ENCODE data around the gene PLCB1. TPM values are rescaled to one million over a fixed set of nuclear protein-coding genes. Genes with fewer than 3 reads are reported as not detected.
A peak's percentile ranks its signal among the peaks of the same experiment; 100 is the strongest.

The PLCB1 gene
- polyA plus RNA-seq, 4 donors = 1.8 to 5.4 (median 2.0) TPM

GRCh38 chr20:8216375-8217200 lies 84.5 kb downstream of the PLCB1 start:
- DNase-seq (no peak), FAIRE-seq (no peak)
- H3K36me3 ChIP-seq (ENCODE audit: control insufficient read depth in 3 of 3, insufficient read depth in 2 of 3, low read depth in 1 of 3, low read length in 3 of 3) = no peaks in the 10 kb centered on the region
- peaks cover 0 to 7% (median 0%) of the 10 kb centered on the region in 3 donors for H3K4me1 ChIP-seq (ENCODE audit: control insufficient read depth in 3 of 3, insufficient read depth in 2 of 3, low read depth in 1 of 3, low read length in 2 of 3)
- no peak overlapping the region for H3K27ac ChIP-seq (ENCODE audit: low read depth in 1 of 3, low read length in 2 of 3)
- WGBS, 3 donors = 83 to 92% (median 84%) methylated on average over 5 of the region's 5 CpGs
- no peaks in the 10 kb centered on the region for H3K9me3 ChIP-seq (ENCODE audit: control insufficient read depth in 2 of 2, insufficient read depth in 1 of 2, low read depth in 1 of 2, low read length in 1 of 2)
- no peak overlapping the region for H3K4me3 ChIP-seq (ENCODE audit: low read depth in 1 of 3, low read length in 3 of 3)
- no peaks in the 10 kb centered on the region for H3K27me3 ChIP-seq (ENCODE audit: control insufficient read depth in 3 of 3, insufficient read depth in 3 of 3, low read length in 3 of 3)

DNA sequence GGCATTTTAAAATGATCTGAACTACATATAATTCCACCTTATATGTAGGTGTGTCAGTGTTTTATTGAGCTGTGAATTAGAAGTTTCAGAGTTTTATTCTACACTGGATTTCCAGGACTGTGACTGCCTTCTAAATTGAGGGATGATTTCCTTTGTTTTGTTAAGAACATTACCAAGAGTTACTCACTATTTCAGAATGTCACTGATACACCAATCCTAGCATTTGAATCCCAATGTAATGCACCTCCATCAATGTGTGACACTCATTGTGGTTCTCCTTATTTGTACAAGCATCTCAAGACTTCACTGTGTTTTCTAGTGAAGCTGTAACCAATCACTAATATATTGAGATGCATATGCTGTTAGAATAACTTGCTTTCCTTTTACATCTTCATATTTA lies 86.8 kb downstream of the PLCB1 start:
- no peaks in the 10 kb centered on the region for H3K27me3 ChIP-seq (ENCODE audit: control insufficient read depth in 3 of 3, insufficient read depth in 3 of 3, low read length in 3 of 3)
- FAIRE-seq (no peak), DNase-seq (no peak)
- no peak overlapping the region for H3K4me3 ChIP-seq (ENCODE audit: low read depth in 1 of 3, low read length in 3 of 3)
- no peak overlapping the region for H3K27ac ChIP-seq (ENCODE audit: low read depth in 1 of 3, low read length in 2 of 3)
- H3K9me3 ChIP-seq (ENCODE audit: control insufficient read depth in 2 of 2, insufficient read depth in 1 of 2, low read depth in 1 of 2, low read length in 1 of 2) = no peaks in the 10 kb centered on the region
- H3K4me1 ChIP-seq (ENCODE audit: control insufficient read depth in 3 of 3, insufficient read depth in 2 of 3, low read depth in 1 of 3, low read length in 2 of 3) = peaks cover 0 to 7% (median 0%) of the 10 kb centered on the region in 3 donors
- H3K36me3 ChIP-seq (ENCODE audit: control insufficient read depth in 3 of 3, insufficient read depth in 2 of 3, low read depth in 1 of 3, low read length in 3 of 3) = no peaks in the 10 kb centered on the region

GRCh38 chr20:8219403-8219802 lies 87.3 kb downstream of the PLCB1 start:
- no peak for FAIRE-seq
- WGBS, 3 donors = 57 to 59% (median 59%) methylated on average over 3 of the region's 3 CpGs

DNA sequence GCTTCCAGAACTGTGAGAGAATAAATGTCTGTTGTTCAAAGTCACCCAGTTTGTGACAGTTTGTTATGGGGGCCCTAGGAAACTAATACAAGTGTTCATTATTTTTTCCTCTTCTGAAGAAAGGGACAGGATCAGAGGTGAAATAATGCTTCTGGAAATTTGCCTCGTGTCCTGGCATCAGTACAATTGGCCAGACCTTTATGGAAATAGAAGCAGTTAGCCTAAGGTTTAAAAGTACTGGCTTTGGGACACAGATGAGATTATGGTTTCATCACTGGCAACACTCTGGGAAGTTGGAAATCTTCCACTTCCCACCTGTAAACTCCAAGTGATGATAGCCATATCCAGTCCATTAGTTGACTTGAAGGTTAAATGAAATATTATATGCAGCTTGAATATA lies 88.7 kb downstream of the PLCB1 start:
- DNase-seq (no peak), FAIRE-seq (no peak)
- Histone ChIP-seq H3K27ac (ENCODE audit: low read depth in 1 of 3, low read length in 2 of 3) (no peak overlapping the region), H3K4me1 (ENCODE audit: control insufficient read depth in 3 of 3, insufficient read depth in 2 of 3, low read depth in 1 of 3, low read length in 2 of 3) (no peaks in the 10 kb centered on the region), H3K4me3 (ENCODE audit: low read depth in 1 of 3, low read length in 3 of 3) (no peak overlapping the region), H3K27me3 (ENCODE audit: control insufficient read depth in 3 of 3, insufficient read depth in 3 of 3, low read length in 3 of 3) (no peaks in the 10 kb centered on the region), H3K36me3 (ENCODE audit: control insufficient read depth in 3 of 3, insufficient read depth in 2 of 3, low read depth in 1 of 3, low read length in 3 of 3) (no peaks in the 10 kb centered on the region), H3K9me3 (ENCODE audit: control insufficient read depth in 2 of 2, insufficient read depth in 1 of 2, low read depth in 1 of 2, low read length in 1 of 2) (no peaks in the 10 kb centered on the region)
- WGBS, 3 donors = 51 to 76% (median 63%) methylated on average over 1 of the region's 1 CpG

More at GRCh38 chr20:8219403-8219802, 87.3 kb downstream of the PLCB1 start:
- H3K27me3 ChIP-seq (ENCODE audit: control insufficient read depth in 3 of 3, insufficient read depth in 3 of 3, low read length in 3 of 3) = no peaks in the 10 kb centered on the region
- H3K4me3 ChIP-seq (ENCODE audit: low read depth in 1 of 3, low read length in 3 of 3) = no peak overlapping the region
- H3K4me1 ChIP-seq (ENCODE audit: control insufficient read depth in 3 of 3, insufficient read depth in 2 of 3, low read depth in 1 of 3, low read length in 2 of 3) = peaks cover 0 to 7% (median 0%) of the 10 kb centered on the region in 3 donors
- no peaks in the 10 kb centered on the region for H3K9me3 ChIP-seq (ENCODE audit: control insufficient read depth in 2 of 2, insufficient read depth in 1 of 2, low read depth in 1 of 2, low read length in 1 of 2)
- H3K36me3 ChIP-seq (ENCODE audit: control insufficient read depth in 3 of 3, insufficient read depth in 2 of 3, low read depth in 1 of 3, low read length in 3 of 3) = no peaks in the 10 kb centered on the region
- no peak for DNase-seq
- H3K27ac ChIP-seq (ENCODE audit: low read depth in 1 of 3, low read length in 2 of 3) = no peak overlapping the region

GRCh38 chr20:8221887-8222419 lies 89.9 kb downstream of the PLCB1 start:
- WGBS, 3 donors = 83 to 90% (median 87%) methylated on average over 3 of the region's 3 CpGs
- H3K9me3 ChIP-seq (ENCODE audit: control insufficient read depth in 2 of 2, insufficient read depth in 1 of 2, low read depth in 1 of 2, low read length in 1 of 2) = no peaks in the 10 kb centered on the region
- no peak for DNase-seq
- H3K4me3 ChIP-seq (ENCODE audit: low read depth in 1 of 3, low read length in 3 of 3) = no peak overlapping the region
- no peaks in the 10 kb centered on the region for H3K27me3 ChIP-seq (ENCODE audit: control insufficient read depth in 3 of 3, insufficient read depth in 3 of 3, low read length in 3 of 3)
- no peaks in the 10 kb centered on the region for H3K36me3 ChIP-seq (ENCODE audit: control insufficient read depth in 3 of 3, insufficient read depth in 2 of 3, low read depth in 1 of 3, low read length in 3 of 3)
- FAIRE-seq = peak; percentile 30
- no peaks in the 10 kb centered on the region for H3K4me1 ChIP-seq (ENCODE audit: control insufficient read depth in 3 of 3, insufficient read depth in 2 of 3, low read depth in 1 of 3, low read length in 2 of 3)
- H3K27ac ChIP-seq (ENCODE audit: low read depth in 1 of 3, low read length in 2 of 3) = no peak overlapping the region

GRCh38 chr20:8223091-8223870 lies 91.2 kb downstream of the PLCB1 start:
- no peak for FAIRE-seq
- Histone ChIP-seq H3K27ac (ENCODE audit: low read depth in 1 of 3, low read length in 2 of 3) (peak overlapping the region in 1 of 3 donors; percentile 17), H3K9me3 (ENCODE audit: control insufficient read depth in 2 of 2, insufficient read depth in 1 of 2, low read depth in 1 of 2, low read length in 1 of 2) (no peaks in the 10 kb centered on the region), H3K27me3 (ENCODE audit: control insufficient read depth in 3 of 3, insufficient read depth in 3 of 3, low read length in 3 of 3) (no peaks in the 10 kb centered on the region), H3K4me3 (ENCODE audit: low read depth in 1 of 3, low read length in 3 of 3) (no peak overlapping the region), H3K4me1 (ENCODE audit: control insufficient read depth in 3 of 3, insufficient read depth in 2 of 3, low read depth in 1 of 3, low read length in 2 of 3) (no peaks in the 10 kb centered on the region), H3K36me3 (ENCODE audit: control insufficient read depth in 3 of 3, insufficient read depth in 2 of 3, low read depth in 1 of 3, low read length in 3 of 3) (no peaks in the 10 kb centered on the region)
- 63 to 88% (median 79%) methylated on average over 2 of the region's 2 CpGs for WGBS, 3 donors
- DNase-seq = no peak

- Histone ChIP-seq H3K36me3 (ENCODE audit: control insufficient read depth in 3 of 3, insufficient read depth in 2 of 3, low read depth in 1 of 3, low read length in 3 of 3) (no peaks in the 10 kb centered on the region), H3K27me3 (ENCODE audit: control insufficient read depth in 3 of 3, insufficient read depth in 3 of 3, low read length in 3 of 3) (no peaks in the 10 kb centered on the region), H3K4me3 (ENCODE audit: low read depth in 1 of 3, low read length in 3 of 3) (no peak overlapping the region), H3K9me3 (ENCODE audit: control insufficient read depth in 2 of 2, insufficient read depth in 1 of 2, low read depth in 1 of 2, low read length in 1 of 2) (no peaks in the 10 kb centered on the region), H3K27ac (ENCODE audit: low read depth in 1 of 3, low read length in 2 of 3) (no peak overlapping the region), H3K4me1 (ENCODE audit: control insufficient read depth in 3 of 3, insufficient read depth in 2 of 3, low read depth in 1 of 3, low read length in 2 of 3) (no peaks in the 10 kb centered on the region)
- DNase-seq (no peak), FAIRE-seq (no peak)
- whole genome bisulfite sequencing, 3 donors = 62 to 70% (median 68%) methylated on average over 3 of the region's 3 CpGs
These were observed 93.6 kb downstream of the PLCB1 start for GRCh38 chr20:8225658-8226057.

GRCh38 chr20:8226106-8226505 lies 94.0 kb downstream of the PLCB1 start:
- no peak for DNase-seq
- WGBS, 3 donors = 84 to 90% (median 84%) methylated on average over 2 of the region's 2 CpGs

More at GRCh38 chr20:8226106-8226505, 94.0 kb downstream of the PLCB1 start:
- Histone ChIP-seq H3K4me1 (ENCODE audit: control insufficient read depth in 3 of 3, insufficient read depth in 2 of 3, low read depth in 1 of 3, low read length in 2 of 3) (no peaks in the 10 kb centered on the region), H3K27me3 (ENCODE audit: control insufficient read depth in 3 of 3, insufficient read depth in 3 of 3, low read length in 3 of 3) (no peaks in the 10 kb centered on the region), H3K27ac (ENCODE audit: low read depth in 1 of 3, low read length in 2 of 3) (no peak overlapping the region), H3K9me3 (ENCODE audit: control insufficient read depth in 2 of 2, insufficient read depth in 1 of 2, low read depth in 1 of 2, low read length in 1 of 2) (no peaks in the 10 kb centered on the region), H3K4me3 (ENCODE audit: low read depth in 1 of 3, low read length in 3 of 3) (no peak overlapping the region), H3K36me3 (ENCODE audit: control insufficient read depth in 3 of 3, insufficient read depth in 2 of 3, low read depth in 1 of 3, low read length in 3 of 3) (no peaks in the 10 kb centered on the region)
- no peak for FAIRE-seq
